Activated CD8-positive, alpha-beta T cell treated with anti-CD3 and anti-CD28 coated beads for 36 hours (primary cell): Measurements from ENCODE around the gene SHC1. TPM values are rescaled to one million over a fixed set of nuclear protein-coding genes. Genes with fewer than 3 reads are reported as not detected.

Experiments used
- ATAC-seq: fragments of 200-7000 bp; cut with Tn5 transposase; one replicate; pipeline ENCODE4 v1.10.0; 2021; ENCODE audit warnings: mild to moderate bottlenecking, moderate library complexity
- CTCF ChIA-PET: fragments of 350-600 bp; sonication (Branson Sonifier 250); formaldehyde crosslinking; loops from one replicate; lab custom pipeline; 2021; ENCODE audit warnings: antibody characterized with exemption; lab: Charles Lee
- POLR2A ChIA-PET: fragments of 350-600 bp; sonication (Branson Sonifier 250); formaldehyde crosslinking; loops from one replicate; lab custom pipeline; 2021; ENCODE audit warnings: antibody characterized with exemption; lab: Charles Lee
- DNase-seq: peaks from one replicate; pipeline ENCODE4 v3.0.0-alpha.2; 2020
- H3K27ac Mint-ChIP-seq: one replicate; pipeline ENCODE4 v1.8.0; 2021; ENCODE audit warnings: mild to moderate bottlenecking, mixed read lengths
- H3K27me3 Mint-ChIP-seq: one replicate; pipeline ENCODE4 v1.8.0; 2021; ENCODE audit warnings: mixed read lengths
- H3K36me3 Mint-ChIP-seq: one replicate; pipeline ENCODE4 v1.8.0; 2021; ENCODE audit warnings: low read depth, mixed read lengths
- H3K4me1 Mint-ChIP-seq: one replicate; pipeline ENCODE4 v1.8.0; 2021; ENCODE audit warnings: low read depth, mixed read lengths
- H3K4me3 Mint-ChIP-seq: one replicate; pipeline ENCODE4 v1.8.0; 2021; ENCODE audit warnings: mild to moderate bottlenecking, moderate library complexity, mixed read lengths
- H3K9me3 Mint-ChIP-seq: one replicate; pipeline ENCODE4 v1.8.0; 2021; ENCODE audit warnings: mixed read lengths
- CTCF ChIP-seq: fragments of 200-600 bp; IDR thresholded peaks from one replicate; pipeline ENCODE4 v1.8.0; 2022; ENCODE audit warnings: antibody characterized with exemption, mild to moderate bottlenecking
- intact Hi-C: fragments of 100-400 bp; cut with micrococcal nuclease; formaldehyde crosslinking; loops from one replicate; pipeline ENCODE4 v1.10.0; 2022
- total RNA-seq, 2 experiments: library from RNA; stranded (reverse); gene quantifications; one replicate each; pipeline ENCODE4 v1.2.3, GENCODE V29; 2021

The SHC1 gene
- total RNA-seq, 2 experiments from 2014 or later, result 32.3 to 34.2 TPM

GRCh38 chr1:154972213-154972516 is 1.6 kb upstream of the SHC1 start:
- Mint-ChIP-seq H3K36me3 (peaks cover 14% of the 10 kb centered on the region), H3K27ac (peak overlapping the region; percentile 67), H3K27me3 (no peaks in the 10 kb centered on the region), H3K4me3 (no peak overlapping the region), H3K9me3 (no peaks in the 10 kb centered on the region), H3K4me1 (peaks cover 27% of the 10 kb centered on the region)
- ChIA-PET POLR2A (interaction anchor here (1.1 to 6.9 kb wide), 5 partner anchors 10 to 28 kb away, joined by 5 to 55 read pairs (median 11); partner anchors contain the start of genes FLAD1, PBXIP1 and PYGO2), CTCF (interaction anchor here (1.1 to 6.5 kb wide), 6 partner anchors 10 to 89 kb away, joined by 3 to 34 read pairs (median 4); partner anchors contain the start of gene PYGO2)
- TF ChIP-seq CTCF, result no peak
- ATAC-seq, result no peak
- DNase-seq, result no peak
- intact Hi-C loops, result loop anchor here (5.0 kb wide), 2 partner anchors 45 to 90 kb away; partner anchors contain the start of gene EFNA4

- ATAC-seq (no peak), DNase-seq (no peak)
- CTCF ChIA-PET, result interaction anchor here (1.0 to 6.5 kb wide), 9 partner anchors 10 to 89 kb away, joined by 3 to 34 read pairs (median 4); partner anchors contain the start of genes ADAM15, PBXIP1, PMVK and PYGO2
- intact Hi-C loops, result loop anchor here (5.0 kb wide), 2 partner anchors 46 to 91 kb away; partner anchors contain the start of gene EFNA4
- no peak for TF ChIP-seq CTCF
- Mint-ChIP-seq H3K9me3 (no peaks in the 10 kb centered on the region), H3K27ac (peak overlapping the region; percentile 86), H3K4me1 (peaks cover 27% of the 10 kb centered on the region), H3K4me3 (no peak overlapping the region), H3K27me3 (no peaks in the 10 kb centered on the region), H3K36me3 (peaks cover 14% of the 10 kb centered on the region)
- POLR2A ChIA-PET, result interaction anchor here (0.7 to 6.9 kb wide), 6 partner anchors 10 to 28 kb away, joined by 3 to 55 read pairs (median 8); partner anchors contain the start of genes FLAD1, PBXIP1 and PYGO2
Observed at GRCh38 chr1:154971341-154971998, 923 bp upstream of the SHC1 start.

DNA sequence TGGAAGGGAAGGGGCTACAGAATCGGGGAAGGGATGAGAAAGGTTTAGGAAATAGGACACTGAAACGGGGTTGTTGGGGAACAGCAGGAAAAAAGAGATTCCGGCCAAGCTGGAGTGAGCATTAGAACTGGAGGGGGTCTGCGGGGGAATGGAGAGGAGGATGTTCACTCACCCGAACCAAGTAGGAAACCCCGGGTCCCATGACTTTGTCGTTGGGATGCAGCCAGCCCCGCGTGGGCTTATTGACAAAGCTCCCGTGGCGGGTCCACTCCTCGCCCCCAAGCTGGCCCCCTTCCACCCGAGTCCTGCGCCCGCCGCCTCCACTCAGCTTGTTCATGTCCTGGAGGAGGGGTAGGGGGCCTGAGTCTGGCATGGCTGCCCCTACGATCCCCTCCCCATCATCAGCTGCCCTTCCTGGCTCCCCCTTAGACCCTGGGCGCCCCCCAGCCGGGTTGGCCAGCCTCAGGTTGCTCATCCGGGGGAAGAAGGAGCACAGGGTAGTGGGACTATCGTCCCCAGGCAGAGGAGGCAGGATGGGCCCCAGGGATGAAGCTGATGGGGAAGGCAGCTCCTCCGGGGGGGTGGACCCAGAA is 591 bp downstream of the SHC1 start:
- no peaks in the 10 kb centered on the region for H3K9me3 Mint-ChIP-seq
- POLR2A ChIA-PET, result interaction anchor here (0.6 to 6.9 kb wide), 4 partner anchors 8 to 27 kb away, joined by 3 to 55 read pairs (median 16); partner anchors contain the start of genes FLAD1 and PYGO2
- H3K27me3 Mint-ChIP-seq, result no peaks in the 10 kb centered on the region
- H3K27ac Mint-ChIP-seq, result peak overlapping the region; percentile 69
- ATAC-seq, result no peak
- DNase-seq, result no peak
- intact Hi-C loops, result loop anchor here (5.0 kb wide), 2 partner anchors 47 to 92 kb away; partner anchors contain the start of gene EFNA4
- CTCF ChIA-PET, result interaction anchor here (0.8 to 6.5 kb wide), 8 partner anchors 8 to 116 kb away, joined by 3 to 34 read pairs (median 5); partner anchors contain the start of genes ADAM15, PBXIP1 and PYGO2
- TF ChIP-seq CTCF, result no peak
- peaks cover 27% of the 10 kb centered on the region for H3K4me1 Mint-ChIP-seq
- peaks cover 20% of the 10 kb centered on the region for H3K36me3 Mint-ChIP-seq
- no peak overlapping the region for H3K4me3 Mint-ChIP-seq

- Mint-ChIP-seq H3K4me3 (no peak overlapping the region), H3K27me3 (no peaks in the 10 kb centered on the region), H3K4me1 (peaks cover 27% of the 10 kb centered on the region), H3K36me3 (peaks cover 20% of the 10 kb centered on the region), H3K9me3 (no peaks in the 10 kb centered on the region), H3K27ac (peak overlapping the region; percentile 69)
- ChIA-PET CTCF (interaction anchor here (1.3 to 6.5 kb wide), 4 partner anchors 8 to 82 kb away, joined by 3 to 34 read pairs (median 18); partner anchors contain the start of genes ADAM15 and PYGO2), POLR2A (interaction anchor here (0.9 kb wide), 1 partner anchor 13 kb away, joined by 3 read pairs; the partner anchor contains the start of gene PBXIP1)
- no peak for DNase-seq
- intact Hi-C loops, result no loop called here
- TF ChIP-seq CTCF, result no peak
- no peak for ATAC-seq
Observed at GRCh38 chr1:154969246-154969645, 1.3 kb downstream of the SHC1 start.
